ENCODE results near the gene TOR1AIP1.
A peak's percentile ranks its signal among the peaks of the same experiment; 100 is the strongest.

TOR1AIP1 gene

GRCh38 chr1:179860652-179861051, 21.4 kb upstream of the TOR1AIP1 start:
- TF ChIP-seq ZFX (IDR thresholded peaks at IDR 0.05) (no peak), CTCF (conservative IDR thresholded peaks at IDR 0.05) (no peak)
- H3K27ac ChIP-seq, result no peak overlapping the region

- no peak for TF ChIP-seq ZFX (IDR thresholded peaks at IDR 0.05)
- H3K27ac ChIP-seq, result no peak overlapping the region
Observed at GRCh38 chr1:179865377-179865776, 16.7 kb upstream of the TOR1AIP1 start.

- no peak overlapping the region for H3K27ac ChIP-seq
- TF ChIP-seq ZFX (IDR thresholded peaks at IDR 0.05) (no peak), CTCF (conservative IDR thresholded peaks at IDR 0.05) (no peak)
Observed at GRCh38 chr1:179866616-179867015, 15.5 kb upstream of the TOR1AIP1 start.

- TF ChIP-seq ZFX (IDR thresholded peaks at IDR 0.05) (no peak), CTCF (conservative IDR thresholded peaks at IDR 0.05) (peak; percentile 89)
- H3K27ac ChIP-seq, result no peak overlapping the region
Observed at GRCh38 chr1:179867493-179868330, 14.4 kb upstream of the TOR1AIP1 start.

- TF ChIP-seq CTCF (conservative IDR thresholded peaks at IDR 0.05), result no peak
- no peak for TF ChIP-seq ZFX (IDR thresholded peaks at IDR 0.05)
Observed at GRCh38 chr1:179870870-179871269, 11.2 kb upstream of the TOR1AIP1 start.

GRCh38 chr1:179871940-179872339, 10.1 kb upstream of the TOR1AIP1 start:
- no peak for TF ChIP-seq ZFX (IDR thresholded peaks at IDR 0.05)
- TF ChIP-seq CTCF (conservative IDR thresholded peaks at IDR 0.05), result no peak
- no peak overlapping the region for H3K27ac ChIP-seq

More at GRCh38 chr1:179870870-179871269, 11.2 kb upstream of the TOR1AIP1 start:
- H3K27ac ChIP-seq, result no peak overlapping the region

GRCh38 chr1:179872558-179872957, 9.5 kb upstream of the TOR1AIP1 start:
- H3K27ac ChIP-seq, result no peak overlapping the region
- TF ChIP-seq CTCF (conservative IDR thresholded peaks at IDR 0.05) (no peak), ZFX (IDR thresholded peaks at IDR 0.05) (no peak)

- H3K27ac ChIP-seq, result no peak overlapping the region
- TF ChIP-seq ZFX (IDR thresholded peaks at IDR 0.05) (no peak), CTCF (conservative IDR thresholded peaks at IDR 0.05) (no peak)
Observed at GRCh38 chr1:179873438-179873851, 8.6 kb upstream of the TOR1AIP1 start.

All from C4-2B (cell line).